Glomerular visceral epithelial cell (primary cell): ENCODE data around the gene CDK19.

Experiments
- DNase-seq: peaks from one replicate; pipeline ENCODE4 v3.0.0-alpha.2; 2016; ENCODE audit errors: extremely low spot score

Gene CDK19

DNA sequence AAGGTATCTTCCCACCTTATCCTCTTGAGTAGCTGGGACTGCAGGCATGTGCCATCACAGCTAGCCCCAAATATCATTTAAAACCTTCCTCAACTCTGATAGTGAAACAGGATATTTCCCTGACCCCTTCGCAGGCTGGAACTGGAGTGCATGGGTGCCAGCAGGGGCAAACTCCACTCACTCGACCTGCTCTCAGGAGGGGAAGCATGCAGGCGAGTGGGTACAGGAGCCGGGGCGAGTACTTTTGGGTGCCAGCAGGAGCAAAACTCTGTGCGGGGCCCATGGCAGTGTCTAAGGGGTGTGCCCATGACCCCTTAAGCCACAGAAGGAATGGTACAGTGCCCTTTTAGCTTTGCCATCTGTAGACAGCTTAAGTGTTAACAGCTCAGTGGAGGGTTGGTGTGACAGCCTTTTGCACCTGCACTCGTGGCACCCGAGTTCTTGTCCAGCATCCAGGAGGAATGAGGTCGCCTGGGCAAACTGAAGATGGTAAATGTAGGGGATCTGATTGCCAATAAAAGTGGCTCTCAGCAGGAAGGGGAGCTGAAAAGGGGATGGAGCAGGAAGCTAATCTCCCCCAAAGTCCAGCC, 155.1 kb downstream of the CDK19 start:
- DNase-seq: no peak

DNA sequence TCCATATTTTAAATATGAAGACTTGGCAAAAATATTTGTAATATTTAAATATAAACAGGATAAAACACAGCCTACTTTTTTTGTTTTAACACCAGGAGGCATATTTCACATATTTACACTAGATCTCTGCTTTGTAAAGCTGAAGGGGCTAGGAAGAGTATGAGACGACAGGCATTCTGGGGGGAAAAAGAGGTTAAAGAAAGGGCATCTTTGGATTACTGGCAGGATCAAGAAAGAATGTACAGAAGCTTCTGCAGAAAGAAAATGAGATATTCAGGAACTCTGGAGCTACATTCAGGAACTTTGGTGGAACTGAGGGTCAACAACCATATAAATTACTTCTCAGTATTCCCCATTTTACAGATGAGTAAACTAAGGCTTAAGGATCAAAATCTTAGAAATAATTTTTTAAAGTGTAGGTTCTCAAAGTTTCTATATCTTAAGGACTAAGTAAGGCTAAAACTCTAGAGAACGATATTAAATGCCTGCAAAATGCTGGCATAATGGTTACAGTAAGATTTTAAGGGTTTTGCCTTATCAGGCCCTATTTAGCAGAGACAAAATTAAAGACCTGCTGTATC, 156.5 kb downstream of the CDK19 start:
- DNase-seq: no peak

DNA sequence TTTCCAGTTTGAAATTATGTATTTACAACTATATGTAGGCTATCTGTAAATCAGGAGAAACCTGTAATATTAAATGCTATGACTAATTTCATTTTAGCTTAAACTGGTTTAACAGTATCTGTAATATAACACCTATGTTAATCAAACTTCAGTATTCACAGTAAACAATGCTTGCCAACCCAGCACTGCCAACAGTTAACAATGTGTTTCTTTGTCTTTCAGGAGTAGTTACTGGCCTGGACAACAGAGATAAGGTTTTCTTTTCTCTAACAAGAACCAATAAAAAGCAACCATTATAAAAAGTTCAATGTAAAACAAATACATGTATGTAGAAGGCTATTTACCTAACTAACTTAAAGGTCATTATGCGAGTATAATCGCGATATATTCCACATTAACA, 158.8 kb downstream of the CDK19 start:
- no peak for DNase-seq

DNA sequence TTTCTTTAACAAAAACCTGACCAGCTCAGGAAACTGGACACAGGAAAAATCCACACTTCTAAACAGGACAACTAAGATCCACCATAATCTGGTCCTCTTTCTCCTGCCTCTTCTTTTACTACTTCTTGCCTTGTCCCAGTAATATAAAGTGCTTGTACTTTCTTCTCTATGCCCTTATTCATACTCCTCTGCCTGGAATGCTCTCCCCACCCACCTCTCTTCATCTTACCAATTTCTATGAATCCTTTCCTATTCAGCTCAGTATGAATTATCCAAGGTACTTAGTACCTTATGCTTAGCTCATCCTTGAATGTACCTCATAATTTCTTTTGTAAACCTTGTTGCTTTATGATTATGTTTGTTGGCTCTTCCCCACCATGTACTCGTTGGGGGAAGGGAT, 159.4 kb downstream of the CDK19 start:
- no peak for DNase-seq

DNA sequence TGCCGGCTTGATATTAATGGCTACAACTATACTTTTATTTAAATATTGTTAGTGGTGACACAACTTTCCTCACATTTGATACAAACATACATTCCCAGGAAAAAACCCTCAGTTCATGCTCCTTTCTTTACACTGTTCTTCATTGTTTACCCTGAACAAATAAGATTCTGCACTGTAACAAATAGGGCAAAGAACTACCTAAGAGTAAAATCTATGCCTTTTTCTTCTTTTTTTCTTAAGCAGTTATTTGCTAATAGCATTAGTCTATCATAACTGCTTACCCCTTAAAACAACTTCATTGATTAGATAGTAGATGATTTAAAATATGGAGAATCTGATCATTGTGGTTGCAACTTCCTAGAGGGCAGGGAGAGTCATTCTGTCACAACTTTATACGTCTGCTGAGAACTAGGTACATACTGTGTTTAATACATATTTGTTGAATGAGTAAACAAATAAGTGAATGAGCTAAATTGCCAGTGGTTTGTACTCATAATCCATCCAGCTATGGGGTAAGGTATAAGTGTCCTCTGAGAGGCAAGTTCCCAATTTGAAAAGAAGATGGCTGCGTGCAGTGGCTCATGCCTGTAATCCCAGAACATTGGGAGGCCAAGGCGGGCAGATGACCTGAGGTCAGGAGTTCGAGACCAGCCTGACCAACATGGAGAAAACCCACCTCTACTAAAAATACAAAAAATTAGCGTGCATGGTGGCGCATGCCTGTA, 161.0 kb downstream of the CDK19 start:
- no peak for DNase-seq

DNA sequence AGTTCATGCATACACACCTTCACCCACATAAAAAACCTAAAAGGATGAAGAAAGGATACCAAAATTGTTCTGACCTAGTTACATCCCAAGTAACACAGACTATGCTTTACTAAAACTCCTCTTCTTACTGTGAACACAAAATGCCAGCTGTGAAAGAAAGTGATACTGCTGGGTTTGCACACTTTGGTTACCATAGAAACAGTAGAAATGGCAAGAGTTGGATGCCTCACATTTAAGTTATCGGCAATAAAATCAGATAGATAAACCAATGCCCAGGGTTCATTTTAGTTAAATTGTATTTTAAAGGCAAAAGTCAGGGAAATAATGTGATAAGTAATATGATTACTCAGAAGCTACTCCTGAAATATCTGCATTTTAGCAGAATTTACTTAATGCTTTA, 161.9 kb downstream of the CDK19 start:
- DNase-seq: no peak

DNA sequence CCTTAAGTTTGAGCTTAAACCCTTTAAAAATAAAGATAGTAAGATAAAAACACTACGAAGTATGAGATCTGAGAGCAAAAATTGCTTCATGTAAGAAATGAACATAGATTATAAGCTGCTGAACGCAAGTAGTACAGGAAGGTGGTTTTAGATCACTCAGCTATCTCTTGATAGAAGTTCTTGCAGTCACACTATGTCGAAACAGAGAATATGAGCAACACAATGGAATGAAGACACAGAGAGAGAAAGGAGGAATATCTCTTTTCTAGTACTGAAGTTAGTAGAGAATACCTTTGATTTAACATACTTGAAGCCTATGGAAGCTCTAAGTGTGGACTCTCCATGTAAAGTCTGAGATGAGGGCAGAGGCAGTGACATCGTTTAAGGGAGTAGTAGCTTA, 162.7 kb downstream of the CDK19 start:
- no peak for DNase-seq

DNA sequence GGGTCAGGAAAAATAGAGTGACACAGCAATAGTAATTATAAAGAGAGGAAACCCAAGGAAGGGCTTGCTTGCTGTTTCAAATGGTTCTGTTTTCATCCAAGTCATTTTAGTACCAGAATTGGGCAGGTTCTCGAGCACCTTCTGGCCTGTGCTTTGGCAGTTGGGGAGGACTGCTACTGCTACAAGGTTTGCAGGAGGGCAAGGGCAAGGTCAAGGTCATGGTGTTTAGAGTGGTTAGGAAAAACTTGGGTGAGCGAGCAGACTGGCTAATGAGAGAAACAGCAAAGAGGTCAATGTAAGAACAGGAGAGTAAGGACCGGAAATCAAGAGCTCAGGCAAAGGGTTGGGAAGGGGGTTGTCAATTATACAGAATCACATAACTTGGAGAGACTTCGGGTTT, 164.5 kb downstream of the CDK19 start:
- no peak for DNase-seq

DNA sequence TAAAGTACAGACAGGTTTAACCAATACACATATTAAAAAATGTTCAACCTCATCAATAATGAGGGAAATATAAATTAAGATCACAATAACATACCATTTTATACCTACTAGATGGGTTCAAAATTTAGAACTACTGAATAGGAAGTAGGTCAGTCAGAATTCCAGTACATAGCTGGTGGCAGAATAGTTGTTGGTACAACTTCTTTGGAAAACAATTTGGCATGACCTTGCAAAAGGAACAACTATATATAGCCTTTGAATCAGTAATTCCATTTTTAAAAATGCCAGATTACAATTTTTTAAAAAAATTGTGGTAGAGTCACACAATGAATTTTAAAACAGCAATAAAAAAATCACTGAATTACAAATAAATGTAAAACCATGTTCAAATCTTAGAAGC, 165.6 kb downstream of the CDK19 start:
- DNase-seq: no peak

DNA sequence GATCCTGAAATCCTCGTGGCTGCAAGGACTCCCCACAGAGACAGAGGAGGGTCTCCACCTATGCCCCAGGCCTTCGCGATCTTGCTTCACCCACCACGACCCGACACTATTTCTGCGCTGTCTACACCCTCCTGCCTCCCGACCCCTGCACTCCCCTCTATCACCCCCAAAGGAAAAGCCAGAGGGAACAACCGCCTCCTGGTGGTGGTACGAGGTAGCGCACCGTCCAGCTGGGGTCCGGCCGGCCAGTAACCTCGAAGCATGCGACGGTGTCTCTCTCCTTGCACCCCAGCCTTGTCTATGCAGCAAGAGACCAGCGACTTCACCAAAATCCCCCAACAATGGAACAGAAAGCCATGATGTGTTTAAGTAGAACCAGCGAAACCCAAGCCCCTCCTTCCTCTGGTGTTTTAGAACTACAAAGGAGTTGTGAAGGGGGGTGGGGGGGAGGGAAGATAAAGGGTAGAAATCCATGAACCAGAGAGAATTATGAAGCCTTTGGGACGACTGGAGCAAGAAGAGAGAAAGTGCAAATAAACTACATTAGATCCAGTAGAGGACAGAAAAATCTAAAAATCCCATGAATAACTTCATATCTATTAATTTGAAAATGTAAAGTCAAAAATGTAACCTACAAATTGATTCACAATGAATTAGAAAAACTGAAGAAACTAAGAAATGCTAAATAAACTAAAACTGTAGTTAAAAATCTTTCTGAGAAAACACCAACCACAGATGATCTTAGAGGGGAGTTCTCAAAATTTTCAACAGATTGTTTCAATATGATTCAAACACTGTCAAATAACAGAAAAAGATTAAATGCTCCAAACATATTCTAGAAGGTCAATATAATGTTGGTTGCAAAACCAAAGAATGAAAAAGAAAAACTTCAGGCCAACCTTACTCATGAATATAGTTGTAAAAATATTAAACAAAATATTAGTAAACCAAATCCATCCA, 168.0 kb downstream of the CDK19 start:
- no peak for DNase-seq

DNA sequence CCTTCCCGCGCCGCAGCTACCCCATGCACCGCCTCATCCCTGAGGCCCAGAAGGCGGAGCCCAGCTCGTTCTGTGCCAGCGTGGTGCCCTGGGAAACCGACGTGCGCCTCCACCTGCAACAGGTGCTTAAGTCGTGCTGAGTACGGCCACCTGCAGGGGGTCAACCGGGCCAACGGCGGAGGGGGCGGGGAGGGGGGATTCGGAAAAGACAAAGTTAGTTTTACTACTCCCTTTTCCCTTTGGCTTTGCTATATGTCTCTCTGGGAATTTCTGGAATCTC, 168.9 kb downstream of the CDK19 start:
- no peak for DNase-seq

DNA sequence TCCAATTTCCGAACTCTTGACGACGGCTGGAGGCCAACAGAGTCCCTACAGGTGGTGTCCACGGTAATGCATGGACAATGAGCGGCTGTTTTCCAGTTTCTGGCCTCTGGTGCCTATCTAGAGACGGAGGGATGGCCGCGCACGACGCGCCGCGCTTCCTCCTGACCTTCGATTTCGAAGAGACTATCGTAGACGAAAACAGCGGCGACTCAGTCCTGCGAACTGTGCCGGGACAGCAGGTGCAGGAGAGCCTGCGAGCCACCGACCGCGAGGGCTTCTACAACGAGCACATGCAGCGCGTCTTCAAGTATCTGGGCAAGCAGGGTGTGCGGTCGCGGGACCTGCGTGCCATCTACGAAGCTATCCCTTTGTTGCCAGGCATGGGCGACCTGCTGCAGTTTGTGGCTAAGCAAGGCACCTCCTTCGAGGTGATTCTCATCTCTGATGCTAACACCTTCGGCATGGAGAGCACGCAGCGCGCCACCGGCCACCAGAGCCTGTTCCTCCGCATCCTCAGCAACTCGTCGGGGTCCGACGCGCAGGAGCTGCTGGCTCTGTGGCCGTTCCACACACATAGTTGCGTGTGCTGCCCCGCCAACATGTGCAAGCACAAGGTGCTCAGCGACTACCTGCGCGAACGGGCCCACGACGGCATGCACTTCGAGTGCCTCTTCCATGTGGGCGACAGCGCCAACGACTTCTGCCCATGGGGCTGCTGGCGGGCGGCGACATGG, 169.4 kb downstream of the CDK19 start:
- DNase-seq: no peak

DNA sequence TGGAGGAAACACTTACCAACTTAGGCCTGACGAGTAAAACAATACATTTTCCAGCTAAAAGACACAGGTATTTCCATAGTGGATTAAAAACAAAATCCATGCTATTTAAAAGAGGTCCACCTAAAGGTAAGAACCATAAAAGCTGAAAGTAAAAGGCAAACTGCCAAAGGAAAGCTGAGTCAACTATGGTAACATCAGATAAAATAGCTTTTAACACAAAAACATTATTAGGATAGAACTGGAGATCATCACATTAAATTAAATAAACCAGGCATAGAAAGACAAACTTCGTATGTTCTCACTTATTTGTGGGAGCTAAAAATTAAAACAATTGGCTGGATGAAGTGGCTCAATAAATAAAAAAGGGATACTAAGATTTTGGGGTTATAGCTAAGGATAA, 172.1 kb downstream of the CDK19 start:
- no peak for DNase-seq

DNA sequence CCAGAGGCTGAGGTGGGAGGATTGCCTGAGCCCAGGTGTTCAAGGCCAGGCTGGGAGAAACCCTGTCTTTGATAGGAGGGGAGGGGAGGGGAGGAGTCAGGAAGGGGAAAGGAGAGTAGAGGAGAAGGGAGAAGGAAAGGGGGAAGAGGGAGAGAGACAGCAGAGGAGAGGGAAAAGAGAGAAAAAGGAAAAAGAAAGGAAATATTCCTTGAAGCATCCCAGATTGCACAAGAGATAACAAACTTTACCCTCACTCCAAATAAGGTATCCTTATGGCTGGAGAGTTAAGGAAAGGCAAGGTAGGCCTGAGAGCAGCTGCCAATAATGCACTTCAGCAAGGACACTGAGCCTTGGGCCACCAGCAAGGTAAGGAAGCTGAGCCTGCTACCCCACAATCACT, 172.6 kb downstream of the CDK19 start:
- no peak for DNase-seq

DNA sequence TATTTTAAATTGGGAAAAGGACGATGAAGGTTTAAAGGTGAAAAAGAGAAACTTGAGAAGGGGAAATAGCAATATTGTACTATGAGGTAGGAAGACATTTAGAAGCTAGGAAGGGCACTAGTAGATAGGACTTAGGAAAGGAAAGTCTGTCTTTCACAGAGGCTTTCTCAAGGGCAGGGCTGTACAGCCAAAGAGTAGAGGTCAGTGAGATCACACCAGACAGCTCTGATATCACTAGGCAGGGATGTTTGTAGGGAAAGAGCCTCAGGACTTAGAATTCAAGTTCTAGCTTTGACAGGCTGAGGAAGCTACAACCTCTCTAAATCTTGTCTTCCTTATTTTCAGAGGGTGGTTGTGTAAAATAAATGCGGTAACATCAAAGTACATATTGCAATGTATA, 178.5 kb downstream of the CDK19 start:
- no peak for DNase-seq

DNA sequence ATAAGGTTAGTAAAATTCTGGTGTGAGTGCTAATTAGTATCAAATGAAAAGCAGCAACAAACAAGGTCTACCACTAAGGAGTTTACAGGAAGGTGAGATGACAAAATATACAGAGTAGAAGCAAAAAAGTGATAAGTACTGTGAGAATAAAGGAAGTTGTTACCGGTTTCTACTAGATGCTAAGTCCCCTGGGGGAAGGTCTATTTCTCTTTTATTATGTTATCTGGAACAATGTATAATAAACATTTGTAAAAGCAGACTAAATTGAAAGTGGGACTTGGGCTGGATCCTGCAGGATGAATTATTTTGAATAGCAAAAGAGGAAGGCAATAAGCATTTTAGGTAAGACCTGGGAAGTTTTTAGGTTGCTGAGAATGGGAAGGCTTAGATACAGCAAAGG, 180.2 kb downstream of the CDK19 start:
- no peak for DNase-seq

DNA sequence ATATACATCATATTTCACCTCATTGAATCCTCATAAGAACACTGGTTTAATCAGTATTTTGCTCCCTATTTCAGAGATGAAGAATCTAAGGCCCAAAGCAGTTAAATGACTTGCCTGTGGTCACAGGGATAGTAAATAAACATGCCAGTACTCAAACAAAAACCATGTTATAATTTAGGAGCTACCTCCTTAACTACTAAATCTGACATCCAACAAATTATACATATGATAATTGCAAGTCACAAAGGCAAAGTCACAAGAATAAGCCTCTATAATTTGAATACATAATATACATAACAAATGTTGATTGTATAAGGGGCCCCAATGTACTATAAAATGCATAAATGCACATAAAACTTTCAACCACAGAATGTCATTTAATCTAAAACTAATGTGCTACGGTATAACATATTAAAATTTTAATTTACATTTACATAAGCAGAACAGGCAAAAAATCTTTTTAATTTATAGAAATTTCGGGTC, 181.5 kb downstream of the CDK19 start:
- no peak for DNase-seq

DNA sequence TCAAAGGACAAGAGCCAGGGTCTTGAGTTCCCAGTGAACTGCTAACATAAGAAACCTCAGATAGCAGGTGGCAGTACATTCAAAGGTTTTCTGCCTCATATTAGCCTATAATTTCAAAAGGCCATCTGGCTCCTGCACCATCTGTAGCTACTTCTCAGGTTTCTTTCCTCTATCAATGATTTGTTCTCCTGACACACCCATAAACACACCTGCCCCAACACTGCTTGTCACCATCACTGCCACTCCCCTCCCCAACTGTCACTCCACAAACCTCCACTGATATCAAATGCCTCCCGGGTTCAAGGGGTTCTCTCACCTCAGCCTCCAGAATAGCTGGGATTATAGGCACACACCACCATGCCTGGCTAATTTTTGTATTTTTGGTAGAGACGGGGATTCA, 186.1 kb downstream of the CDK19 start:
- DNase-seq: no peak

DNA sequence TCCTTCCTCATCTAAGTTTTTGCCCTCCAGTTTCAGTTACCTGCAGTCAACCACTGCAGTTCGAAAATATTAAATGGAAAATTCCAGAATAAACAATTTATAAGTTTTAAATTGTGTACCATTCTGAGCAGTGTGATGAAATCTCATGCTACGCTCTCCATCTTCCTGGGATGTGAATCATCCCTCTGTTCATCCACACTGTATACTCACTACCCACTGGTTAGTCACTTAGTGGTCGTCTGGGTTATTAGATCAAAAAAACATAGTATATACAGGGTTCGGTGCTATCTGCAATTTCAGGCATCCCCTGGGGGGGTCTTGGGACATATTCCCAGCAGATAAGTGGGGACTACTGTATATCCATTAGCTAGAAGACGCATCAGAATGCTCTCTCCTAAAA, 186.9 kb downstream of the CDK19 start:
- peak; percentile 31 for DNase-seq

DNA sequence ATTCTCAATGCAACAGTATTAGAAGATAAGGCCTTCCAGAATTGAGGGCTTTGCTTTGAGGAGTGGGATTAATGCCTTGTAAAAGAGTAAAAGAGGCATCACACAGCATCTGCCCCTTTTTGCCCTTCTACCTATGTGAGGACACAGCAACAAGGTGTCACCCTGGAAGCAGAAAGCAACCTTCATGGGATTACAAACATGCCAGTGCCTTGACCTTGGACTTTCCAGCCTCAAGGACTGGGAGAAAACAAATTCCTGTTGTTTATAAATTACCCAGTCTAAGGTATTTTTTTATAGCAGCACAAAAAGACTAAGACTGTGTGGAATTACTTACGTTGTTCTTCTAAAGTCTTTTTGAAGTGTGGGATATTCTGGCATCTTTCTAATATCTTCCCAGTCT, 188.8 kb downstream of the CDK19 start:
- no peak for DNase-seq

DNA sequence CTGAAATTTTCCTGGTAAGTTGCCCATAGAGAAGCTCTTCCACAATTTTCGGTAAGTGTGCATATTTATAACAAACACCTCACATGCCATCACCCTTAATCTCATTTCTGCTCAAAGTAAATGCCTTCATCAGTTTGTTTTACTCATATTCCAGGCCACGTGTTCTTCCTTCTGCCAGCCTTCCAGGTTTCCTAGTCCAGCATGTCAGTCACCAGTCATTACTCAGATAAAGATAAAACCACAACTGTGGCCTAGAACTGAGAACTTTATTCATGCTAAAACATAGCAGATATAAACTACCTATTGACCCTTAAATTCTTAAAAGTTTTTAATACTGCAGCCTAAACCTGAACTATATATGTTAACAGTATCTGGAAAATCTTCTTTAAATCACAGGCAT, 189.4 kb downstream of the CDK19 start:
- DNase-seq: peak; percentile 36
